Prostate gland (tissue), 2 donors: ENCODE data around the gene VPS37B. TPM values are rescaled to one million over a fixed set of nuclear protein-coding genes. Genes with fewer than 3 reads are reported as not detected.

ENCODE experiments used
- DNase-seq: peaks from one replicate; pipeline ENCODE4 v3.0.0-alpha.2; 2019; ENCODE audit warnings: low spot score
- H3K27ac ChIP-seq, 2 donors: fragments of 200-600 bp; sonication (generic); 2 replicates each; pipeline ENCODE4 v1.5.1; 2017 to 2019
- H3K27me3 ChIP-seq: fragments of 200-600 bp; sonication (generic); replicated peaks from 2 replicates; pipeline ENCODE4 v1.5.1; 2019; ENCODE audit not compliant: insufficient read depth
- H3K36me3 ChIP-seq, 2 donors: fragments of 200-600 bp; sonication (generic); 1 replicate in 1 of 2; 2 replicates in 1 of 2; pipeline versions ENCODE4 v1.5.1 to v1.8.1; 2017 to 2019
- H3K4me1 ChIP-seq: fragments of 200-600 bp; sonication (generic); replicated peaks from 2 replicates; pipeline ENCODE4 v1.5.1; 2019
- H3K4me3 ChIP-seq, 2 donors: fragments of 200-600 bp; sonication (generic); 2 replicates each; pipeline ENCODE4 v1.5.1; 2017 to 2019
- H3K9me3 ChIP-seq: fragments of 200-600 bp; sonication (generic); 2 replicates; pipeline ENCODE4 v1.5.1; 2017
- POLR2A ChIP-seq: fragments of 450-650 bp; IDR thresholded peaks from one replicate; pipeline ENCODE4 v1.6.1; 2016; ENCODE audit warnings: antibody characterized with exemption, mild to moderate bottlenecking
- POLR2AphosphoS5 ChIP-seq: sonication (generic); formaldehyde crosslinking; IDR thresholded peaks from one replicate; pipeline ENCODE4 v1.6.1; 2017; ENCODE audit warnings: antibody characterized with exemption
- WGBS: methylation state at CpG from one replicate; pipeline ENCODE4 v1.1.5; 2018; 5-methylcytosine and 5-hydroxymethylcytosine counted together
- intact Hi-C: fragments of 100-400 bp; cut with DNase I; formaldehyde crosslinking; loops from one replicate; pipeline ENCODE4 v1.14.2; 2022
- total RNA-seq, 2 donors: library from RNA; depleted of rRNA; stranded (reverse); fragments of >200 nt; gene quantifications; one replicate each; pipeline ENCODE4 v1.1.0, GENCODE V29; 2016
- TF ChIP-seq, protein P1 (sequence below), 4 experiments: fragments of 200-600 bp in 2 of 4; fragments of 450-650 bp in 2 of 4; sonication (generic) in 2 of 4; IDR thresholded peaks; 1 replicate in 3 of 4; 2 replicates in 1 of 4; pipeline ENCODE4 v1.5.1; 2016 to 2019; ENCODE audit warnings: antibody characterized with exemption in 4 of 4, mild to moderate bottlenecking in 2 of 4, moderate library complexity in 2 of 4

The VPS37B gene
- total RNA-seq, 2 donors from 2014 or later: 37.6 to 67.7 TPM

DNA sequence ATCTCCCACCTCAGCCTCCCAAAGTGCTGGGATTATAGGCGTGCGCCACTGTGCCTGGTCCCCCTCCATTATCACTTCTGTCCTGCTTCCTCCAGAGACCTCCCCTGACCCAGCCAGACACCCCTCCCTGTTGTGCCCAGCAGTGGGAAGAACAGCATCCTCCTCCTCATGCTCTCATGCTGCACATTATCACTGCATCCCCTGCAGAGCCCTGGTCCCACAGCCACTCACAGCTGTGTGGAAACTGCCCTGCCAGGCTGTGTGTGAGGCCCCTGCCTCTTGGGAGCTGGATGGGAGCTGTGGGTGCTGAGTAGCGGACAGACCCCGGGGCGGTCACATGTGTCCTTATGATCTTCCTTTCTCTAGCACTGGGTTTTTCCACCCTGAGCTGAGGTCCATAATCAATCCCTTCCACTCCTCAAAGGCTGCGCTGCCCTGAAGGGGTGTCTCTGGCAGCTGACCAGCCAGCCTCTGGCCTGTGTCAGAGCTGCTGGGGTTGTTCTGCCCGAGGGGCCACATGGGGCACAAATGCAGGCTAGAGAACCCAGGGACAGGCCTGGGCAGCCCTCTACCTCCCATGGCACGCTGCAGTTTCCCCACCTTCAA lies 51.5 kb downstream of the VPS37B start:
- H3K9me3 ChIP-seq: no peaks in the 10 kb centered on the region
- H3K27ac ChIP-seq: no peak overlapping the region
- H3K27me3 ChIP-seq: no peaks in the 10 kb centered on the region
- TF ChIP-seq POLR2AphosphoS5: no peak
- TF ChIP-seq, protein P1, sequence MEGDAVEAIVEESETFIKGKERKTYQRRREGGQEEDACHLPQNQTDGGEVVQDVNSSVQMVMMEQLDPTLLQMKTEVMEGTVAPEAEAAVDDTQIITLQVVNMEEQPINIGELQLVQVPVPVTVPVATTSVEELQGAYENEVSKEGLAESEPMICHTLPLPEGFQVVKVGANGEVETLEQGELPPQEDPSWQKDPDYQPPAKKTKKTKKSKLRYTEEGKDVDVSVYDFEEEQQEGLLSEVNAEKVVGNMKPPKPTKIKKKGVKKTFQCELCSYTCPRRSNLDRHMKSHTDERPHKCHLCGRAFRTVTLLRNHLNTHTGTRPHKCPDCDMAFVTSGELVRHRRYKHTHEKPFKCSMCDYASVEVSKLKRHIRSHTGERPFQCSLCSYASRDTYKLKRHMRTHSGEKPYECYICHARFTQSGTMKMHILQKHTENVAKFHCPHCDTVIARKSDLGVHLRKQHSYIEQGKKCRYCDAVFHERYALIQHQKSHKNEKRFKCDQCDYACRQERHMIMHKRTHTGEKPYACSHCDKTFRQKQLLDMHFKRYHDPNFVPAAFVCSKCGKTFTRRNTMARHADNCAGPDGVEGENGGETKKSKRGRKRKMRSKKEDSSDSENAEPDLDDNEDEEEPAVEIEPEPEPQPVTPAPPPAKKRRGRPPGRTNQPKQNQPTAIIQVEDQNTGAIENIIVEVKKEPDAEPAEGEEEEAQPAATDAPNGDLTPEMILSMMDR (IDR thresholded peaks at IDR 0.05): no peak
- no peak for TF ChIP-seq POLR2A
- H3K36me3 ChIP-seq: no peaks in the 10 kb centered on the region
- DNase-seq: no peak
- intact Hi-C loops: loop anchor here (5.0 kb wide), 1 partner anchor 52 kb away; no protein-coding TSS in a partner anchor
- H3K4me3 ChIP-seq: no peak overlapping the region
- WGBS: 82% methylated on average over 8 of the region's 8 CpGs
- H3K4me1 ChIP-seq: no peaks in the 10 kb centered on the region

DNA sequence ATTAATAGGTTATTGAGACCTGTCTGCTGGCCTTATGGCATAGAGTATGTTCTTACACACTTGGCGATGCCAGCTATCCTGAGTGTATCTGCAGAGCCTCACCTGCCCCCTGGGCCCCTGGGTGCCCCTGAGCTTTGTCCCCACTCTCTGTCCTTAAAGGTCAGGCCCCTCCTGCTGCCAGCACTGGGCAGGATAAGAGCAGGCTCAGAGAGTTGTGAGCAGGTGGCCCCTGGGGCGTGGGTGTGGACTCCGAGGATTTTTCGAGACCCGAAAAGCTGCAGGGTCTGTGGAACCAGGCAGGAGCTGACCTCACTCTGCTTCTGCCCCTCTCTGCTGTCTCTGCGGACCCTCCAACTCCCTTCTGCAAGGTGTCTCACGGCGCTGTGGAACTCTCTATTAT lies 52.5 kb downstream of the VPS37B start:
- no peaks in the 10 kb centered on the region for H3K9me3 ChIP-seq
- no peaks in the 10 kb centered on the region for H3K36me3 ChIP-seq
- no peak overlapping the region for H3K27ac ChIP-seq
- TF ChIP-seq, protein P1 (IDR thresholded peaks at IDR 0.05): no peak
- TF ChIP-seq POLR2AphosphoS5: no peak
- no peak for TF ChIP-seq POLR2A
- WGBS: 94% methylated on average over 8 of the region's 8 CpGs
- intact Hi-C loops: loop anchor here (5.0 kb wide), 1 partner anchor 51 kb away; no protein-coding TSS in a partner anchor
- no peak for DNase-seq
- no peak overlapping the region for H3K4me3 ChIP-seq
- no peaks in the 10 kb centered on the region for H3K27me3 ChIP-seq
- no peaks in the 10 kb centered on the region for H3K4me1 ChIP-seq

GRCh38 chr12:122842505-122843405 lies 53.2 kb downstream of the VPS37B start:
- H3K4me1 ChIP-seq: peaks cover 5% of the 10 kb centered on the region
- H3K27ac ChIP-seq: no peak overlapping the region
- DNase-seq: no peak

DNA sequence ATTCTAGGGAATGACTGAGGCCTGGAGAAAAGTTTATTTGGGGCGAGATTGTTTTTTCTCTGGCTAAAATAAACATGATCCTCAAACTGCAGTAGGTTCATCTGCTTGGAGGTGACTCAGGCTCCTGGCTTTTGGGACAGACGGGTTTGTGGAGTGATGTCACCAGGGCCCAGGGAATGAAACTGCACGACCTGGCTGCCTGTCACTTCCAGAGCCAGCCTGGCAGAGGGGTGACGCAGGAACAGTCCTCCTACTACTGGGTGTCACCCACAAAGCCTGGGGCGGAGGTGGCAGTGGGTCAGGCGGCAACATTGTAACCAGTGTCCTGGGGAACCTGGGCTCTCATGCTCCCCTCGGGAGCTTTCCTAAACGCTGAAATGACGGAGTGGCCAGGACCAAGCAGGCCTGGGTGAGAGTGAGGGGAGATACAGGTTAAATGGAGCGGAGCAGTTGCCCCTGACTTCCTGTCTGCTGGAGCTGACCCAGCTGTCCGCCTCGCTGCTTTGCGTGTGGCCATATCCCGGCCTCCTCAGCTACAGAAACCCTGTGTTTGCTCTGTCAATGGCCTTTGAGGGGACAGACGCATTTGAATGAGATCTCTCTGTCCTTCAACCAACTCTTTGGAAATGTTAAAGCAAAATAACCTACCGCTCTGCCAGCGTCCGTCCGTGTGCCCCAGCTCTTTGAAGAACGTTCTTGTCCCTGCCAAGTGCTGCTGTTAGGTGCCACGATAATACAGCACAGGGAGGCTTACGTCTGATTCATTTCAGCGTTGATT lies 54.2 kb downstream of the VPS37B start:
- 50% methylated on average over 23 of the region's 23 CpGs for WGBS
- intact Hi-C loops: loop anchor here (5.0 kb wide), 1 partner anchor 49 kb away; no protein-coding TSS in a partner anchor
- TF ChIP-seq POLR2AphosphoS5: no peak
- TF ChIP-seq, protein P1 (IDR thresholded peaks at IDR 0.05): no peak
- H3K27me3 ChIP-seq: no peaks in the 10 kb centered on the region
- no peak overlapping the region for H3K4me3 ChIP-seq
- H3K27ac ChIP-seq: peak overlapping the region; percentile 45 to 56
- no peaks in the 10 kb centered on the region for H3K9me3 ChIP-seq
- peaks cover 6% of the 10 kb centered on the region for H3K4me1 ChIP-seq
- H3K36me3 ChIP-seq: no peaks in the 10 kb centered on the region
- no peak for DNase-seq

More at GRCh38 chr12:122842505-122843405, 53.2 kb downstream of the VPS37B start:
- Histone ChIP-seq H3K4me3 (no peak overlapping the region), H3K9me3 (no peaks in the 10 kb centered on the region), H3K36me3 (no peaks in the 10 kb centered on the region), H3K27me3 (no peaks in the 10 kb centered on the region)
- TF ChIP-seq POLR2AphosphoS5: no peak
- intact Hi-C loops: loop anchor here (5.0 kb wide), 1 partner anchor 50 kb away; no protein-coding TSS in a partner anchor
- WGBS: 80% methylated on average over 22 of the region's 22 CpGs
